ENCODE data around the gene KATNBL1. TPM values are rescaled to one million over a fixed set of nuclear protein-coding genes. Genes with fewer than 3 reads are reported as not detected.

The KATNBL1 gene, protein sequence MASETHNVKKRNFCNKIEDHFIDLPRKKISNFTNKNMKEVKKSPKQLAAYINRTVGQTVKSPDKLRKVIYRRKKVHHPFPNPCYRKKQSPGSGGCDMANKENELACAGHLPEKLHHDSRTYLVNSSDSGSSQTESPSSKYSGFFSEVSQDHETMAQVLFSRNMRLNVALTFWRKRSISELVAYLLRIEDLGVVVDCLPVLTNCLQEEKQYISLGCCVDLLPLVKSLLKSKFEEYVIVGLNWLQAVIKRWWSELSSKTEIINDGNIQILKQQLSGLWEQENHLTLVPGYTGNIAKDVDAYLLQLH
- total RNA-seq = 77.6 to 82.7 TPM (median 79.3 TPM) in 3 replicates

DNA sequence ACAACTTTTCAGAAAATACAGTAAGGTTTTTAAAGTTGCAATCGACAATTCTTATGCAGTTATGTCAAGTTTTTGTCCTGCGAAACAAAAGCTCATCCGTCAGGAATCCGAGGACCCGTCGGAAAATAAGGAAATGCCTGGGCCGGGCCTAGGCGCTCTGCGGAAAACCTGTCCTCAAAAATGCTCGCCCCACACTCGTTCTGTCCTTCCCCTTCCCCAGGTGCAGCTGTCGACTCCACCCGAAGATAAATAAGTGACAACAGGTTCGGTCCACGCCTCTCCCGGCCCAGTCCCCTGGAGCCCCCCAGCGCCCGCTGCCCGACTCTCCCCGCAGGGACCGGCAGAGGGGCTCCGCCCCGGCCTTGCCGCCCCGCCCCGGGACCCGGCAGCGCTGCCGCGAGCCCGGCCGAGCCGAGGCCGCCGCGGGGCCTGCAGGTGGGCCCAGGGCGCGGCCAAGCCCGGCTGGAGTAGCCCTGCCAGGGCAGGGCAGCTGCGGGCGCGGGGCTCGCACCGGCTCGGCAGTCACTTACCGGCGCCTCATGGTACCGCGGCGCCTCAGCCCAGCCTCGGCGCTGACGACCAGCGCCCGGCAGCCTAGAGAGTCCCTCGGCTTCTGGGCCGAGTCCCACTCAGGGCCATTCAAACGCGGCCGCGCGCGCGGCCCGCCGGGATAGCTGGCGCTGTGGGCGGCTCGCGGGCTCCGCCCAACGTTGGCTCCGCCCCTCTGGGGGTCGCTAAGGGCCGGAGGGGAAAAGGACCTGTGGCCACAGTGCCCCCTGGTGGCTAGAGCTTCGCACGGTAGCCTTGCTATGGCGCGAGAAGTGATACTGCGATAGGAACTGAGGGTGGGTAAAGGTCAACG lies at the start of gene KATNBL1:
TSS of gene KATNBL1 (minus strand) at position 676 of the 862 bp plus-strand sequence. CDS start 46,420 bp downstream, outside the sequence.
- H3K27ac Mint-ChIP-seq = peak within 1 kb of the TSS; percentile 97
- H3K36me3 Mint-ChIP-seq = peaks cover 9% of the 10 kb centered on the region
- TF ChIP-seq CTCF (IDR thresholded peaks at IDR 0.05; ENCODE audit: unreplicated experiment) = peak; percentile 94
- peak; percentile 96 to 97 for DNase-seq (ENCODE audit: low spot score in 2 of 2, unreplicated experiment in 2 of 2)
- no peaks in the 10 kb centered on the region for H3K9me3 Mint-ChIP-seq
- no peaks in the 10 kb centered on the region for H3K27me3 Mint-ChIP-seq (ENCODE audit: low read depth)
- peak within 1 kb of the TSS; percentile 91 for H3K4me3 Mint-ChIP-seq
- H3K4me1 Mint-ChIP-seq = peaks cover 9% of the 10 kb centered on the region

- Mint-ChIP-seq H3K27ac (no peak overlapping the region), H3K27me3 (ENCODE audit: low read depth) (no peaks in the 10 kb centered on the region), H3K4me1 (peaks cover 5% of the 10 kb centered on the region), H3K4me3 (no peak overlapping the region), H3K9me3 (no peaks in the 10 kb centered on the region), H3K36me3 (peaks cover 2% of the 10 kb centered on the region)
- no peak for TF ChIP-seq CTCF (IDR thresholded peaks at IDR 0.05; ENCODE audit: unreplicated experiment)
- no peak for DNase-seq (ENCODE audit: low spot score in 2 of 2, unreplicated experiment in 2 of 2)
These were observed 49.7 kb upstream of the KATNBL1 start for GRCh38 chr15:34259566-34259965.

DNA sequence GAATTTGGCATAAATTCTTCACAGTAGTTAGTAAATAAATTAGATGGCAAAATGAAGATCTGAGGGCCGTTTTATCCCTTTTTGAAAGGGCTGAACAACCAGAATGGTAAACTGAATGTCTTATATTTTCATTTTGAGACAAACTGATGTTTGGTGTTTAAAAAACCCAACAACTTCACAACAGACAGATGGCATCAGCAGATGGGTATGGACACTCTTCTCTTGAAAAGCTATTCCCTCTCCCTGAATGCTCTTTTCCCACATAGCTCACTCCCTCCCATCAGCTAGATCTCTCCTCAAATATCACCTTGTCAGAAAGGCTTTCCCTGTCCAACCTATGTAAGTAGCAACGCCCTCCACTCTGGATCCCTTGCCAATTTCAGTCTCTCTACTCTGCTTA lies 48.3 kb upstream of the KATNBL1 start:
- DNase-seq (ENCODE audit: low spot score in 2 of 2, unreplicated experiment in 2 of 2) = no peak

DNA sequence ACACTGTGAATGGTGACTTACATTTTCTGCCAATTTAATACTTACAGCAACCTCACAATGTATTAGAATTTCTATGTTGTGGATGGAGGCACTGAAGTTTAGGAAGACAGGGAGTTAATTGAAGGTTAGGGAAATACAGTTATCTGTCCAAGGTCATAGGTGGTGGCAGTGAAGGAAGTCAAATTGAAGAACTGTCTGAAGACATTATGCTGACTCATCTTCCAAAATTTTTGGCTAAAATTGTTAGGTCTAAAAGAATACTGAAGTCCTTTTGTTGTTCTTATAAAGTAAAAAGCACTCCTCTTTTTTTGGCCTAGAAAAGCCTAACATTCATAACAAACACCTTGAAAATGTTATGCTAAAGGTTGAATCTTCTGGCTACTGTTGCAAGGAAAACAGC lies 42.6 kb upstream of the KATNBL1 start:
- H3K9me3 Mint-ChIP-seq = no peaks in the 10 kb centered on the region
- H3K27me3 Mint-ChIP-seq (ENCODE audit: low read depth) = no peaks in the 10 kb centered on the region
- H3K36me3 Mint-ChIP-seq = peaks cover 18% of the 10 kb centered on the region
- H3K4me1 Mint-ChIP-seq = no peaks in the 10 kb centered on the region
- H3K27ac Mint-ChIP-seq = no peak overlapping the region
- no peak for TF ChIP-seq CTCF (IDR thresholded peaks at IDR 0.05; ENCODE audit: unreplicated experiment)
- H3K4me3 Mint-ChIP-seq = no peak overlapping the region
- DNase-seq (ENCODE audit: low spot score in 2 of 2, unreplicated experiment in 2 of 2) = no peak

More for the DNA sequence above, 48.3 kb upstream of the KATNBL1 start:
- Mint-ChIP-seq H3K4me1 (no peaks in the 10 kb centered on the region), H3K4me3 (no peak overlapping the region), H3K36me3 (peaks cover 12% of the 10 kb centered on the region), H3K27ac (no peak overlapping the region), H3K9me3 (no peaks in the 10 kb centered on the region), H3K27me3 (ENCODE audit: low read depth) (no peaks in the 10 kb centered on the region)
- no peak for TF ChIP-seq CTCF (IDR thresholded peaks at IDR 0.05; ENCODE audit: unreplicated experiment)

GRCh38 chr15:34248190-34248589 lies 38.3 kb upstream of the KATNBL1 start:
- H3K27me3 Mint-ChIP-seq (ENCODE audit: low read depth) = no peaks in the 10 kb centered on the region
- no peaks in the 10 kb centered on the region for H3K9me3 Mint-ChIP-seq
- H3K36me3 Mint-ChIP-seq = peaks cover 10% of the 10 kb centered on the region
- no peak overlapping the region for H3K27ac Mint-ChIP-seq
- DNase-seq (ENCODE audit: low spot score in 2 of 2, unreplicated experiment in 2 of 2) = no peak
- H3K4me3 Mint-ChIP-seq = no peak overlapping the region
- no peaks in the 10 kb centered on the region for H3K4me1 Mint-ChIP-seq
- no peak for TF ChIP-seq CTCF (IDR thresholded peaks at IDR 0.05; ENCODE audit: unreplicated experiment)

Data from mesothelial cell of epicardium (in vitro differentiated cells).